Fibroblast of the aortic adventitia (primary cell): ENCODE measurements around the gene TMED5. TPM values are rescaled to one million over a fixed set of nuclear protein-coding genes. Genes with fewer than 3 reads are reported as not detected.

Experiments
- DNase-seq: peaks from one replicate; pipeline ENCODE4 v3.0.0-alpha.2; 2010; ENCODE audit warnings: low read depth
- H3K4me3 ChIP-seq: 2 replicates; pipeline ENCODE4 v1.5.1; 2011; ENCODE audit warnings: low read depth, mild to moderate bottlenecking, control low read depth, low read length, moderate library complexity
- CTCF ChIP-seq: IDR thresholded peaks from 2 replicates; pipeline ENCODE4 v1.5.1; 2011; ENCODE audit warnings: mild to moderate bottlenecking, low read length, control low read depth, inconsistent platforms; ENCODE audit not compliant: insufficient read depth
- total RNA-seq: library from RNA; depleted of rRNA; stranded (reverse); fragments of >200 nt; gene quantifications from 2 replicates; pipeline ENCODE4 v1.2.3, GENCODE V29; 2012; ENCODE audit warnings: low replicate concordance

Gene TMED5
- total RNA-seq, 1 donor = 60.6 TPM

GRCh38 chr1:93142161-93142560 lies 38.1 kb downstream of the TMED5 start:
- TF ChIP-seq CTCF = no peak
- H3K4me3 ChIP-seq = no peak overlapping the region
- no peak for DNase-seq

GRCh38 chr1:93140106-93140505 lies 40.1 kb downstream of the TMED5 start:
- DNase-seq = no peak
- TF ChIP-seq CTCF = no peak
- no peak overlapping the region for H3K4me3 ChIP-seq

DNA sequence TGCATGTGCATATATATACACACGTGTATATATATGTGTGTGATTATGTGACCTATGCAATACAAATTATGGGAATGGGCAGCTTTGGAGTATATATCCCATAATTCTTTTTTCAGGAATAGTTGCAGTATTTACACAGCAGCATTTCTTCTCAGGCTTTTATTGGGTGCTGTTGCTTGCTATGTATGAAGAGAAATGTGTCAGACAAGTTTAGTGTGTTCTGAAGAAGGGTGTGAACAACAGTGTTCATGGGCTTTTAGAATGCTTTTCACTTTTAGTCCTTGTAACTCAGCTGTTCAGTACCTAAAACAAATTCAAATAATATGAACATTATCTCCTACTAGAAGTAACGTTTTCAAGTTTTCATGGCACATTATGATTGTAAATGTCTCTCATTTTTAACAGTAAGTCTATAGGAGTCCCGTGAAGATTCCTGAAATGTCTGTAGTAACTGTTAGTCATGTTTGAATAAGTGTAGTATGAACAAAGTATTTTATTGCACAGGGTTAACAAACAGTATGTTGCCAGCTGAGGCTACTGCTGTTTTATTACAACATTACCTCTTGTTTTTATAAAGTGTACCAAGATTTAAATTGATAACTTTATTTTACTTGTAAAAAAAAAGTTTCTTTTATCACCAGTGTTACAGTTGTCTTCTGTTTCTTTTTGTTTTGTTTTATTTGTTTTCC lies 42.5 kb downstream of the TMED5 start:
- H3K4me3 ChIP-seq = no peak overlapping the region
- no peak for TF ChIP-seq CTCF
- DNase-seq = no peak

GRCh38 chr1:93136445-93136844 lies 43.8 kb downstream of the TMED5 start:
- H3K4me3 ChIP-seq = no peak overlapping the region
- TF ChIP-seq CTCF = no peak
- no peak for DNase-seq

DNA sequence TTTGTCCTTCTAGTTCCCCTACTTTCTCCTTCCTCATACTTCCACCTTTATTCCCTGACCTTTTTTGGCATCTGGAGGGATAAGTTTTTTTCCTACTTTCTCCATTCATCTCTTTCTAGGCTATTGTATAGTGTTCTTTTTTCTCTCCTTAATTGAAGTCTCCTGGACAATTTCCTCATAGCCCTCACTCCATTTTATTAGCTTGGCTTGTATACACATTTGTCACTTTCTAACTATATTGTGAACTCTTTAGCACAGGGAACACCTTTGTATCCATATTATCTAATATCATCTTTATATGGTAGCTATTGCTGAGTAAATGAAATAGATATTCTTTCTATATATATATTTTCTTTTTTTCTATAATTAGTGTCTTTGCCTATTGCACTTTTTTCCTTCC lies 47.6 kb downstream of the TMED5 start:
- TF ChIP-seq CTCF = no peak
- H3K4me3 ChIP-seq = no peak overlapping the region
- no peak for DNase-seq

DNA sequence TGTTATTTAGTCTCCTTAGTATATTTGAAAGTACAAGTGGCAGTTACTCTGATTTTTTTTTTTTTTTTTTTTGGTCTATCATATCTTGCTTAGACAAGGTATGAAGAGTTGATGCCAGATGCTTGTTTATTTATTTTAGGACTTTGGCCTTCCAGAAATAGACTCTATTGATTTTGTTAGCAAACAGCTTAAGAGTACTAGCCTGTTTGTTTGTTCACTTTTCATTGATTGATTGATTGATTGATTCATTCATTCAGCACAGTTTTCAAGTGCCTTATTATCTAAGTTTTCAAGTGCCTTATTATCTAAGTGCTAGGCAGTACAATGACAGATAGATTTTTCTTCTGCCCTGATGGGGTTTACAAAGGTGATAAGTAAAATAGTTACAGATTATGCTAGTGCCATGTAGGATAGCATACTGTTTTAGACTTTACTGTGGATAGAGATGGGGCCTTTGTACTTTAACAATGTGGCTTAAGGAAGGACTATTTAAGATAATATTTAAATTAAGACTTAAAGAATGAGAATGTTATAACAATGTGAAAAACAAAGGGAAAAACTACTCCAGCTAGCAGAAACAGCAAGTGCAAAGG lies 50.6 kb downstream of the TMED5 start:
- no peak for DNase-seq
- TF ChIP-seq CTCF = no peak
- no peak overlapping the region for H3K4me3 ChIP-seq
